OCI-LY3 (cell line): ENCODE measurements around the gene HMX1.

Experiments used
- H2AFZ ChIP-seq: fragments of 200-600, 300-600 bp; shearing (Covaris generic); 2 replicates; pipeline ENCODE4 v1.6.0; 2014; ENCODE audit warnings: antibody characterized with exemption, low read depth, low read length
- H3K27ac ChIP-seq: fragments of 200-600, 300-600 bp; sonication (generic); 2 replicates; pipeline ENCODE4 v1.5.1; 2014; ENCODE audit warnings: mild to moderate bottlenecking, low read length, moderate library complexity, mixed read lengths
- H3K27me3 ChIP-seq: fragments of 200-600, 300-600 bp; sonication (generic); 2 replicates; pipeline ENCODE4 v1.6.1; 2014; ENCODE audit warnings: low read depth, low read length, mixed read lengths
- H3K36me3 ChIP-seq: fragments of 200-600, 300-600 bp; sonication (generic); replicated peaks from 2 replicates; pipeline ENCODE3; 2014; ENCODE audit warnings: low read depth, low read length, mixed read lengths
- H3K4me1 ChIP-seq: fragments of 300-600, 200-600 bp; sonication (generic); 2 replicates; pipeline ENCODE4 v1.6.1; 2014; ENCODE audit warnings: low read length, mixed read lengths
- H3K4me2 ChIP-seq: fragments of 200-600, 300-600 bp; sonication (generic); 2 replicates; pipeline ENCODE4 v1.6.1; 2014; ENCODE audit warnings: low read length, mixed read lengths
- H3K4me3 ChIP-seq: fragments of 300-600, 200-600 bp; sonication (generic); 2 replicates; pipeline ENCODE4 v1.5.1; 2014; ENCODE audit warnings: antibody characterized with exemption, mild to moderate bottlenecking, low read length, moderate library complexity
- H3K79me2 ChIP-seq: fragments of 300-600, 200-600 bp; shearing (Covaris generic); 2 replicates; pipeline ENCODE4 v1.6.1; 2014; ENCODE audit warnings: mild to moderate bottlenecking, low read length, mixed read lengths
- H3K9ac ChIP-seq: fragments of 300-600, 200-600 bp; shearing (Covaris generic); 2 replicates; pipeline ENCODE4 v1.6.0; 2014; ENCODE audit warnings: mild to moderate bottlenecking, low read length, moderate library complexity
- H3K9me3 ChIP-seq: fragments of 200-600, 300-600 bp; shearing (Covaris generic); 2 replicates; pipeline ENCODE4 v1.6.1; 2014; ENCODE audit warnings: low read length, mixed read lengths; ENCODE audit not compliant: insufficient read depth
- H4K20me1 ChIP-seq: fragments of 200-600, 300-600 bp; sonication (generic); 2 replicates; pipeline ENCODE4 v1.6.1; 2016; ENCODE audit warnings: low read length, mixed read lengths; ENCODE audit not compliant: insufficient read depth
- CTCF ChIP-seq: fragments of 200-600, 300-600 bp; sonication (generic); IDR thresholded peaks from 2 replicates; pipeline ENCODE4 v1.5.1; 2014; ENCODE audit warnings: antibody characterized with exemption, low read length, low read depth
- EZH2phosphoT487 ChIP-seq: fragments of 200-600 bp; shearing (Covaris generic); IDR thresholded peaks from 2 replicates; pipeline ENCODE4 v1.6.1; 2018; ENCODE audit warnings: antibody characterized with exemption, mixed run types, low read depth

The HMX1 gene

GRCh38 chr4:8907596-8908205, 36.1 kb upstream of the HMX1 start:
- no peak overlapping the region for H2AFZ ChIP-seq

GRCh38 chr4:8906991-8907595, 35.5 kb upstream of the HMX1 start:
- H3K27me3 ChIP-seq, result no peaks in the 10 kb centered on the region; the same call in 1 of the 2 replicates
- H4K20me1 ChIP-seq, result no peaks in the 10 kb centered on the region
- H3K4me2 ChIP-seq, result no peak overlapping the region
- no peaks in the 10 kb centered on the region for H3K36me3 ChIP-seq
- no peak overlapping the region for H2AFZ ChIP-seq
- H3K9me3 ChIP-seq, result no peaks in the 10 kb centered on the region
- no peaks in the 10 kb centered on the region for H3K79me2 ChIP-seq
- H3K4me1 ChIP-seq, result peaks cover 6% of the 10 kb centered on the region; the same call in 1 of the 2 replicates
- no peak overlapping the region for H3K27ac ChIP-seq
- H3K4me3 ChIP-seq, result no peak overlapping the region
- TF ChIP-seq CTCF, result no peak
- TF ChIP-seq EZH2phosphoT487, result no peak
- no peak overlapping the region for H3K9ac ChIP-seq

More at GRCh38 chr4:8907596-8908205, 36.1 kb upstream of the HMX1 start:
- Histone ChIP-seq H4K20me1 (no peaks in the 10 kb centered on the region), H3K9ac (no peak overlapping the region), H3K36me3 (no peaks in the 10 kb centered on the region), H3K4me2 (no peak overlapping the region), H3K4me3 (no peak overlapping the region), H3K27ac (no peak overlapping the region), H3K4me1 (peaks cover 6% of the 10 kb centered on the region; the same call in 1 of the 2 replicates), H3K9me3 (no peaks in the 10 kb centered on the region), H3K79me2 (no peaks in the 10 kb centered on the region), H3K27me3 (no peaks in the 10 kb centered on the region; the same call in 1 of the 2 replicates)
- TF ChIP-seq EZH2phosphoT487, result no peak
- TF ChIP-seq CTCF, result no peak

DNA sequence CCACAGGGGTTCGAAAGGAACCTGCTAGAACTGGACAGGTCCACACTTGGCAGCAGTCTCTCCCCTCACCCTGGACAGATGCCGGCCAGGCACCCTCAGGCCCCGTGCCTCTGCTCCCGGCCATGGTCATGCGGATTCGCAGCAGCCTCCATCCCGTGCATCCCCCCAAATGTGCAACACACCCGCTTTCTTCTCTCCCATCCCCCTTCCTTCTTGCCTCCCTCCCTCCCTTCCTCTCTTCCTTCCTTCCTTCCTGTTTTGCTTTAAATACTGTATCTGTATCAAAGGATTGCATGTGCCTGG, 35.0 kb upstream of the HMX1 start:
- no peaks in the 10 kb centered on the region for H3K79me2 ChIP-seq
- TF ChIP-seq EZH2phosphoT487, result no peak
- TF ChIP-seq CTCF, result no peak
- no peak overlapping the region for H2AFZ ChIP-seq
- no peak overlapping the region for H3K27ac ChIP-seq
- no peak overlapping the region for H3K4me3 ChIP-seq
- no peak overlapping the region for H3K4me2 ChIP-seq
- H3K9ac ChIP-seq, result no peak overlapping the region
- H3K4me1 ChIP-seq, result peaks cover 6% of the 10 kb centered on the region; the same call in 1 of the 2 replicates
- 0 out of 2 replicates have a peak, but pooled peaks cover 3% of the 10 kb centered on the region for H3K9me3 ChIP-seq
- H4K20me1 ChIP-seq, result no peaks in the 10 kb centered on the region
- H3K27me3 ChIP-seq, result no peaks in the 10 kb centered on the region; the same call in 1 of the 2 replicates
- no peaks in the 10 kb centered on the region for H3K36me3 ChIP-seq

DNA sequence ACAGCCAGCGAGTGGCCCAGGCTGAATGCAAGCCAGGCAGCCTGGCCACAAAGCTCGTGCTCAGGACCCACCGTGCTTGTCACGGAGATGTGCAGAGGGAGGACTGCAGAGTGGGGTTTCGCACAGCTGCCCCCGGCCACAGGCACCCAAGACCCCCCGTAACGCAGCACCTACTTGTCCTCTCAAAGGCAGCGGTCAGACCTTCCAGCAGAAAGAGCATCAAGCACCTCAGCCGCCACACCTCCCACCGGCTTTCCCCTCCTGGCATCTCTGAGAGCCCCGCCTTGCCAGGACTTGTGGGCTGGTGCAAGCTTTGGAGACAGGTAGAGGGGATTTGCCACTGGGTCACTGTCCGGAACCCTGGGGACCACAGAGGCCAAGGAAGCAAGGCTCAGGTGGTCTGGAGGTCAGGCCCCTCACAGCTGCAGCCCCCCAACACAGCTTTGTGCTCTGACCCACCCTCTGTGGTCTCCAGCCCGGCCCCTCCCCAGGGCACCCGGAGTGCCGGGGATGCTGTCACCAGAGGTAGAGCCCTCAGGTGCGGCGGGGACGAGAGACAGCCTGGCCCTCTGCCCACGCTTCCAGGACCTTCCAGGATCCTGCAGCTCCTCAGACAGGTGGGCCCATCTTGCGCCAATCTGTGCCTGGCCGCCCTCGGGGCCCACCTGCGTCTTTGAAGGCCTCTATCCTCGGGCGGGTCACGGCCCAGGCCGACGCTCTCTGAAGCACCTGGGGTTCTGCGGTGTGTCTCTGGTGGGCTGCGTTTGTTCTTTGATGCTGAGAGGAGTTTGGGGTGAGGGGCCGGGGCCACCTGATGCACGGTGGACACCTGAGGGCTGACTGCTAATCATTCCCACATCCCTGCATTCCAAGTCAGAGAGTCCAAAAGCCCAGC, 34.4 kb upstream of the HMX1 start:
- TF ChIP-seq EZH2phosphoT487 (no peak), CTCF (no peak)
- no peak overlapping the region for H2AFZ ChIP-seq
- H3K4me1 ChIP-seq, result peaks cover 6% of the 10 kb centered on the region; the same call in 1 of the 2 replicates
- no peak overlapping the region for H3K4me3 ChIP-seq
- H3K27me3 ChIP-seq, result no peaks in the 10 kb centered on the region; the same call in 1 of the 2 replicates
- H3K36me3 ChIP-seq, result no peaks in the 10 kb centered on the region
- H4K20me1 ChIP-seq, result no peaks in the 10 kb centered on the region
- H3K4me2 ChIP-seq, result no peak overlapping the region
- H3K9me3 ChIP-seq, result 0 out of 2 replicates have a peak, but pooled peaks cover 3% of the 10 kb centered on the region
- no peaks in the 10 kb centered on the region for H3K79me2 ChIP-seq
- no peak overlapping the region for H3K27ac ChIP-seq
- no peak overlapping the region for H3K9ac ChIP-seq
